Neural cell (in vitro differentiated cells): ENCODE measurements around the gene SPECC1L.

Source experiments
- CTCF ChIP-seq: fragments of 450-650 bp; IDR thresholded peaks from 2 replicates; pipeline ENCODE4 v1.5.1; 2014; ENCODE audit warnings: antibody characterized with exemption, mild to moderate bottlenecking, moderate library complexity; ENCODE audit not compliant: poor library complexity, severe bottlenecking
- EP300 ChIP-seq: fragments of 450-650 bp; conservative IDR thresholded peaks from 2 replicates; pipeline ENCODE4 v1.6.1; 2014; ENCODE audit warnings: antibody characterized with exemption, mild to moderate bottlenecking, moderate library complexity; ENCODE audit not compliant: poor library complexity, severe bottlenecking
- EZH2 ChIP-seq: fragments of 200-600, 300-800 bp; shearing (Covaris generic), sonication (generic); IDR thresholded peaks from 2 replicates; pipeline ENCODE4 v1.6.1; 2014; ENCODE audit warnings: antibody characterized with exemption, low read length, borderline replicate concordance, mild to moderate bottlenecking; ENCODE audit not compliant: insufficient read depth, poor library complexity, severe bottlenecking
- MXI1 ChIP-seq: fragments of 450-650 bp; conservative IDR thresholded peaks from 2 replicates; pipeline ENCODE4 v1.6.1; 2014; ENCODE audit warnings: antibody characterized with exemption, mild to moderate bottlenecking; ENCODE audit not compliant: poor library complexity, severe bottlenecking
- POLR2AphosphoS5 ChIP-seq: IDR thresholded peaks from 2 replicates; pipeline ENCODE4 v1.6.1; 2012
- RAD21 ChIP-seq: fragments of 450-650 bp; conservative IDR thresholded peaks from 2 replicates; pipeline ENCODE4 v1.6.1; 2014; ENCODE audit warnings: antibody characterized with exemption, mild to moderate bottlenecking, moderate library complexity
- SMC3 ChIP-seq: fragments of 450-650 bp; conservative IDR thresholded peaks from 2 replicates; pipeline ENCODE4 v1.6.1; 2014; ENCODE audit warnings: antibody characterized with exemption, mild to moderate bottlenecking, moderate library complexity; ENCODE audit not compliant: poor library complexity
- TAF1 ChIP-seq: IDR thresholded peaks from 2 replicates; pipeline ENCODE4 v1.6.1; 2012; ENCODE audit warnings: low read depth
- TF ChIP-seq, protein P1 (sequence below): IDR thresholded peaks from 2 replicates; pipeline ENCODE4 v1.6.1; 2012; ENCODE audit warnings: borderline replicate concordance

DNA sequence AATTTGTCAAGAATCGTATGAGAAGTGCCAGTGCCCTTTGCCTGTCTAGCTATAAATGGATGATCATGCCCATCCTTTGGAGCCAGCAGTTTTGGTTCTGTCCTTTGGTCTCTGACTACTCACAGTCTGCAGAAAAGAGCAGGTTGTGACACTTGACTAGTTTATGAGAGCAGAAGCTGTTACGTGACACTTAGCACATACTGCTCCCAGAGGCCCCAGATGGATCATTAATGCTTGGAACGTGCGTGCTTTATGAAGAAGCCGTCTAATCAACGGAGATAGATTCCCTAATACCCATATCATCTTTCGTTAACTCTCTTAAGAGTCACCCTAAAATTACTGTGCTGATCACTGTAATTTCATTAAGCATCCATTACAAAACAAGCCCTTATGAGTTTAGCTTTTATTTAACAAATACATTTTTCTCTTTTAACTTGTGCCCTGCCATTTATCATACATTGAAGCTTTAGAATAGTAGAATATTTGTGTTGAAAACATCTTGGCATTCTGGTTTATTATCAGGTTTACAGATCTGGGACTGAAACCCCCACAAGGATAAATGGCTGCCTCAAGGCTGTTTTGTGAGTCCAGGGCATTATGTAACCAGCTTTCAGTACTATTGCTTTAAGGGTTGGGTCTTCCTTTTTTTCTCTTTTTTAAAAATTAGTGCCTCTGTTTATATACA is 109.7 kb downstream of the SPECC1L start:
- no peak for TF ChIP-seq EP300
- TF ChIP-seq POLR2AphosphoS5, result no peak
- no peak for TF ChIP-seq EZH2
- no peak for TF ChIP-seq CTCF
- no peak for TF ChIP-seq SMC3
- TF ChIP-seq TAF1, result no peak
- TF ChIP-seq RAD21, result no peak
- TF ChIP-seq MXI1, result no peak
- TF ChIP-seq, protein P1, sequence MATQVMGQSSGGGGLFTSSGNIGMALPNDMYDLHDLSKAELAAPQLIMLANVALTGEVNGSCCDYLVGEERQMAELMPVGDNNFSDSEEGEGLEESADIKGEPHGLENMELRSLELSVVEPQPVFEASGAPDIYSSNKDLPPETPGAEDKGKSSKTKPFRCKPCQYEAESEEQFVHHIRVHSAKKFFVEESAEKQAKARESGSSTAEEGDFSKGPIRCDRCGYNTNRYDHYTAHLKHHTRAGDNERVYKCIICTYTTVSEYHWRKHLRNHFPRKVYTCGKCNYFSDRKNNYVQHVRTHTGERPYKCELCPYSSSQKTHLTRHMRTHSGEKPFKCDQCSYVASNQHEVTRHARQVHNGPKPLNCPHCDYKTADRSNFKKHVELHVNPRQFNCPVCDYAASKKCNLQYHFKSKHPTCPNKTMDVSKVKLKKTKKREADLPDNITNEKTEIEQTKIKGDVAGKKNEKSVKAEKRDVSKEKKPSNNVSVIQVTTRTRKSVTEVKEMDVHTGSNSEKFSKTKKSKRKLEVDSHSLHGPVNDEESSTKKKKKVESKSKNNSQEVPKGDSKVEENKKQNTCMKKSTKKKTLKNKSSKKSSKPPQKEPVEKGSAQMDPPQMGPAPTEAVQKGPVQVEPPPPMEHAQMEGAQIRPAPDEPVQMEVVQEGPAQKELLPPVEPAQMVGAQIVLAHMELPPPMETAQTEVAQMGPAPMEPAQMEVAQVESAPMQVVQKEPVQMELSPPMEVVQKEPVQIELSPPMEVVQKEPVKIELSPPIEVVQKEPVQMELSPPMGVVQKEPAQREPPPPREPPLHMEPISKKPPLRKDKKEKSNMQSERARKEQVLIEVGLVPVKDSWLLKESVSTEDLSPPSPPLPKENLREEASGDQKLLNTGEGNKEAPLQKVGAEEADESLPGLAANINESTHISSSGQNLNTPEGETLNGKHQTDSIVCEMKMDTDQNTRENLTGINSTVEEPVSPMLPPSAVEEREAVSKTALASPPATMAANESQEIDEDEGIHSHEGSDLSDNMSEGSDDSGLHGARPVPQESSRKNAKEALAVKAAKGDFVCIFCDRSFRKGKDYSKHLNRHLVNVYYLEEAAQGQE, result no peak
